Brain microvascular endothelial cell (primary cell): ENCODE results near the gene WWC2.

ENCODE experiments used
- DNase-seq: peaks from one replicate; pipeline ENCODE4 v3.0.0-alpha.2; 2020
- H3K27ac ChIP-seq: fragments of 250-450 bp; sonication (Bioruptor Pico); 2 replicates; pipeline ENCODE4 v1.5.1; 2020; ENCODE audit warnings: mild to moderate bottlenecking, moderate library complexity
- H3K27me3 ChIP-seq: fragments of 250-450 bp; sonication (Bioruptor Pico); replicated peaks from 2 replicates; pipeline ENCODE4 v1.5.1; 2020; ENCODE audit warnings: mild to moderate bottlenecking
- H3K36me3 ChIP-seq: fragments of 250-450 bp; sonication (Bioruptor Pico); replicated peaks from 2 replicates; pipeline ENCODE4 v1.5.1; 2020; ENCODE audit warnings: mild to moderate bottlenecking
- H3K4me3 ChIP-seq: 2 replicates; pipeline ENCODE4 v1.5.1; 2011; ENCODE audit warnings: low read depth, mild to moderate bottlenecking, control low read depth, low read length, moderate library complexity
- in situ Hi-C: cut with HindIII; loops from 2 replicates; pipeline ENCODE4 v1.10.0; 2017; ENCODE audit warnings: low sequenced_read_pairs, low pct_ligation_motif_present
- TF ChIP-seq, protein P1 (sequence below): IDR thresholded peaks from 2 replicates; pipeline ENCODE4 v1.5.1; 2011; ENCODE audit warnings: low read depth, mild to moderate bottlenecking, moderate library complexity, low read length, control low read depth, inconsistent platforms; ENCODE audit errors: missing control alignments

The WWC2 gene

DNA sequence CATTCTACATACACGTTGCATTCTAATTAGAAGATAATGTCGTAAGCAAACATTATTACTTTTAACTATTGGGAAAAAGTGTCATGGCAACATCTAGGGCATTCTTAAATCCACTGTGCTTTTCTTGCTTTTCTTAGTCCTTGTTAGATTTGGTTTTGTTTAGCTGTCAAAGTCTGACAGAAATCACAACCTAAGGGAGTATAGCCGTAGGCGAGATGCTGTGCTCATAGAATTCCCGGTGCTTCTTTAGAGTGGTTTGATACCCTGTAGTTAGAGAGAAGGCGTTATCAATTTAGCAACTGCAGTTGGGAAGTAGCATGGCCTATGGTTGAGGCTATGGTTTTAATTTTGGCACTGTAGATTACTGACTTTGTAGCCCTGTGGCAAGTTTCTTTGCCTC, 45.7 kb downstream of the WWC2 start:
- Histone ChIP-seq H3K27ac (no peak overlapping the region), H3K27me3 (no peaks in the 10 kb centered on the region), H3K4me3 (no peak overlapping the region), H3K36me3 (no peaks in the 10 kb centered on the region)
- no peak for DNase-seq
- TF ChIP-seq, protein P1, sequence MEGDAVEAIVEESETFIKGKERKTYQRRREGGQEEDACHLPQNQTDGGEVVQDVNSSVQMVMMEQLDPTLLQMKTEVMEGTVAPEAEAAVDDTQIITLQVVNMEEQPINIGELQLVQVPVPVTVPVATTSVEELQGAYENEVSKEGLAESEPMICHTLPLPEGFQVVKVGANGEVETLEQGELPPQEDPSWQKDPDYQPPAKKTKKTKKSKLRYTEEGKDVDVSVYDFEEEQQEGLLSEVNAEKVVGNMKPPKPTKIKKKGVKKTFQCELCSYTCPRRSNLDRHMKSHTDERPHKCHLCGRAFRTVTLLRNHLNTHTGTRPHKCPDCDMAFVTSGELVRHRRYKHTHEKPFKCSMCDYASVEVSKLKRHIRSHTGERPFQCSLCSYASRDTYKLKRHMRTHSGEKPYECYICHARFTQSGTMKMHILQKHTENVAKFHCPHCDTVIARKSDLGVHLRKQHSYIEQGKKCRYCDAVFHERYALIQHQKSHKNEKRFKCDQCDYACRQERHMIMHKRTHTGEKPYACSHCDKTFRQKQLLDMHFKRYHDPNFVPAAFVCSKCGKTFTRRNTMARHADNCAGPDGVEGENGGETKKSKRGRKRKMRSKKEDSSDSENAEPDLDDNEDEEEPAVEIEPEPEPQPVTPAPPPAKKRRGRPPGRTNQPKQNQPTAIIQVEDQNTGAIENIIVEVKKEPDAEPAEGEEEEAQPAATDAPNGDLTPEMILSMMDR: no peak
- in situ Hi-C loops: no loop called here

DNA sequence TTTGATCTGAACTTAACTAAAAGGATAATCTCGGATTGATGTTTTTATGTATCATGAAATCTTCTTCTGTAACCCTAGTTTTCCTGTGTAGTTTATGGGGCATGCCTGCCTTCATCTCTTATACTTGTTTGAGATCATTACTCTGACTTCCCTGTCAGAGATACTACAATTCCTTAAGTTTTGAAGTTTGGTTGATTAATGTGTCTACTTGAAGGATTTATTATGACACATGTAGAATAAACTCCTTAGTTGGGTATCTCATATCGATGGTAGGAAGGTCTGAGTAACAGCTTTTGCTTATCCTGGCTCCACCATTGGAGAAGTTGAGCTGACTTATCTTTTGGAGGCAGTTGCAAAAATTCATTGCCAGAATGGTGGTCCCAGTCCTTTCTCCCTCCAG, 46.7 kb downstream of the WWC2 start:
- TF ChIP-seq, protein P1: no peak
- no peak for DNase-seq
- no peaks in the 10 kb centered on the region for H3K27me3 ChIP-seq
- no peak overlapping the region for H3K4me3 ChIP-seq
- no peaks in the 10 kb centered on the region for H3K36me3 ChIP-seq
- no peak overlapping the region for H3K27ac ChIP-seq
- in situ Hi-C loops: no loop called here

DNA sequence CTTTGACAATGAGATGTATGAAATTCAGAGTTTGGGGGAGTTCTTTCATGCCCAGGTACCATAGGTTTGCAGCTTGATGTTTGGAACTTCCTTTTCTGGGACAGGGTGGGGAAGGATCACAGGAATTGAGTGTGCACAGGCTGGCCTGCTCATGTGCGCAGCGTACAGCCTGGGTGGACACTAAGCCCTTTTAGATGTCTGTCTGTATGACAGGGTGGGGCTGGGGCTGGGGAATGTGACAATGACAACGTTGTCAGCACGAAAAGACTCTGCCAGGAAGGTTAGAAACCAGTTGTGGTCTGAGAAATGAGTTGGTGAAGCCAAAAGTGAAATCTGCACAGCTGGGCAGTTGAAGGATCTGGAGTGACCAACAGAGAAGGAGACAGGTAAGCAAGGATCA, 47.4 kb downstream of the WWC2 start:
- Histone ChIP-seq H3K4me3 (no peak overlapping the region), H3K27ac (no peak overlapping the region), H3K27me3 (no peaks in the 10 kb centered on the region), H3K36me3 (no peaks in the 10 kb centered on the region)
- no peak for DNase-seq
- TF ChIP-seq, protein P1: no peak
- in situ Hi-C loops: no loop called here

DNA sequence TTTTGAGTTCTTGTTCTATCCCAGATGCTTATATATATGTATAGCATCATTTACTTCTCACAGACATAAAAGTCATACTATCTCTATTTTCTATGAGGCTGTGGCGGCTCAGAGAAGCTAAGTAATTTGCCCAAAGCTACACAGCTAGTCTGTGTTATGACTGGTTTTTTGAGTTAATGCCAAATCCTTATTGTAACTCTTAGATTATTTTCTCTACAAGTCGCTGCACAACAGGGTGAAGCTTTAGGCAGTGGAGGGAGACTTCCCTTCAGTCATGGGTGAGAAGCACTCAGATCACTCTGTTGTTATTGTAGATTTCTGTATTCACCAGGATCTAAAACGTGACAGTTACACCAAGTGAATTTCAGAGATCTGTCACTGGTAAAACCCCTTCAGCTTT, 48.1 kb downstream of the WWC2 start:
- H3K27ac ChIP-seq: no peak overlapping the region
- DNase-seq: no peak
- no peaks in the 10 kb centered on the region for H3K27me3 ChIP-seq
- no peak overlapping the region for H3K4me3 ChIP-seq
- in situ Hi-C loops: no loop called here
- TF ChIP-seq, protein P1: no peak
- H3K36me3 ChIP-seq: no peaks in the 10 kb centered on the region

DNA sequence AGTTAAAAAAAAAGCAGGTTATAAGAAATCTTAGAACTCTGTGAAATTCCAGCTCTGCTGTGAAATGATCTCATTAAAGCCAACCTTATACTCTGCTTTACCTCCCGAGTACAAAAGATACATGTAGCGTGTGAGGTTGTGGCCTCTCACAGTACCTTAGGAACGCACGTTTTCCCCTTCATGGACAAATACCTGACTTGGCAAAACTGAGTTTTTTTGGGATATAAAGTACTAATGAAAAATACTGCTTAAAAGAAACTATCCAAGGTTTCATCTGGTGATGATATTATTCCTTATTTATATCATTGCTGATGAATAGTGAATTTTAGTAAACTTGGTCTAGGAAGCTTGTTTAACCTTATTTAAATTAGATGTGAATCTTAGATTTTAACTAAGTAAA, 48.9 kb downstream of the WWC2 start:
- Histone ChIP-seq H3K4me3 (no peak overlapping the region), H3K27me3 (no peaks in the 10 kb centered on the region), H3K36me3 (no peaks in the 10 kb centered on the region), H3K27ac (no peak overlapping the region)
- TF ChIP-seq, protein P1: no peak
- in situ Hi-C loops: no loop called here
- no peak for DNase-seq
